HepG2 (cell line): ENCODE measurements around the gene MRPL18. TPM values are rescaled to one million over a fixed set of nuclear protein-coding genes. Genes with fewer than 3 reads are reported as not detected.

ENCODE experiments used
- ARID2 ChIP-seq: sonication (generic); formaldehyde crosslinking; IDR thresholded peaks from 2 replicates; pipeline ENCODE4 v1.8.1; 2022; ENCODE audit warnings: mild to moderate bottlenecking, missing genetic modification reagents, borderline replicate concordance
- ASH2L ChIP-seq: fragments of 300-600, 200-600 bp; sonication (generic); IDR thresholded peaks from 2 replicates; pipeline ENCODE4 v1.7.0; 2017; ENCODE audit warnings: low read depth, mild to moderate bottlenecking, moderate library complexity, mixed read lengths, low read length; ENCODE audit not compliant: insufficient read length
- FOXJ3 ChIP-seq: sonication (generic); formaldehyde crosslinking; IDR thresholded peaks from 2 replicates; pipeline ENCODE4 v1.4.0; 2020; ENCODE audit warnings: missing genetic modification reagents, mild to moderate bottlenecking, borderline replicate concordance
- FOXP1 ChIP-seq, 2 experiments: fragments of 450-650 bp in 1 of 2; IDR thresholded peaks; 2 replicates each; pipeline ENCODE4 v1.6.1; 2017 to 2018; ENCODE audit warnings: antibody characterized with exemption in 1 of 2
- HDAC2 ChIP-seq: sonication (generic); formaldehyde crosslinking; IDR thresholded peaks from 2 replicates; pipeline ENCODE4 v1.4.0; 2020; ENCODE audit warnings: missing genetic modification reagents
- MEIS2 ChIP-seq: sonication (generic); formaldehyde crosslinking; IDR thresholded peaks from 2 replicates; pipeline ENCODE4 v1.9.0; 2021; ENCODE audit warnings: mild to moderate bottlenecking, missing genetic modification reagents
- RFXAP ChIP-seq: sonication (generic); formaldehyde crosslinking; IDR thresholded peaks from 2 replicates; pipeline ENCODE4 v1.4.0; 2020; ENCODE audit warnings: missing genetic modification reagents, borderline replicate concordance
- SATB2 ChIP-seq: sonication (generic); formaldehyde crosslinking; IDR thresholded peaks from 2 replicates; pipeline ENCODE4 v1.5.0; 2020; ENCODE audit warnings: missing genetic modification reagents
- SP1 ChIP-seq, 2 experiments: fragments of 450-650 bp in 1 of 2; sonication (generic) in 1 of 2; formaldehyde crosslinking in 1 of 2; IDR thresholded peaks; 2 replicates each; pipeline versions ENCODE4 v1.4.0 to v1.6.1; 2016 to 2020; ENCODE audit warnings: missing genetic modification reagents in 1 of 2
- TBP ChIP-seq: sonication (generic); formaldehyde crosslinking; IDR thresholded peaks from 2 replicates; pipeline ENCODE4 v1.5.0; 2020; ENCODE audit warnings: missing genetic modification reagents
- THYN1 ChIP-seq: sonication (generic); formaldehyde crosslinking; IDR thresholded peaks from 2 replicates; pipeline ENCODE4 v1.8.1; 2023; ENCODE audit warnings: low read depth, mild to moderate bottlenecking, moderate library complexity, missing genetic modification reagents, borderline replicate concordance
- WIZ ChIP-seq: sonication (generic); formaldehyde crosslinking; IDR thresholded peaks from 2 replicates; pipeline ENCODE4 v1.5.1; 2020; ENCODE audit warnings: mild to moderate bottlenecking, missing genetic modification reagents
- ZNF282 ChIP-seq: fragments of 450-650 bp; IDR thresholded peaks from 2 replicates; pipeline ENCODE4 v1.6.1; 2018; ENCODE audit not compliant: partially characterized antibody
- ZNF292 ChIP-seq: sonication (generic); formaldehyde crosslinking; IDR thresholded peaks from 2 replicates; pipeline ENCODE4 v1.8.1; 2022; ENCODE audit warnings: mild to moderate bottlenecking, low read depth, missing genetic modification reagents, borderline replicate concordance
- ZNF563 ChIP-seq: sonication (generic); formaldehyde crosslinking; IDR thresholded peaks from 2 replicates; pipeline ENCODE4 v1.8.0; 2022; ENCODE audit warnings: mild to moderate bottlenecking, moderate library complexity, missing genetic modification reagents
- ZNF616 ChIP-seq: sonication (generic); formaldehyde crosslinking; IDR thresholded peaks from 2 replicates; pipeline ENCODE4 v1.5.0; 2020; ENCODE audit warnings: low read depth, mild to moderate bottlenecking, missing genetic modification reagents
- ZNF816 ChIP-seq: sonication (generic); formaldehyde crosslinking; IDR thresholded peaks from 2 replicates; pipeline ENCODE4 v1.8.0; 2022; ENCODE audit warnings: missing genetic modification reagents, mild to moderate bottlenecking, borderline replicate concordance
- ZNF879 ChIP-seq: sonication (generic); formaldehyde crosslinking; IDR thresholded peaks from 2 replicates; pipeline ENCODE4 v1.8.1; 2023; ENCODE audit warnings: missing genetic modification reagents
- ZZZ3 ChIP-seq: sonication (generic); formaldehyde crosslinking; IDR thresholded peaks from 2 replicates; pipeline ENCODE4 v1.4.0; 2020; ENCODE audit warnings: missing genetic modification reagents, mild to moderate bottlenecking, borderline replicate concordance
- polyA plus RNA-seq, 8 experiments: library from polyadenylated mRNA; depleted of rRNA in 3 of 8; stranded (reverse) in 7 of 8; unstranded in 1 of 8; fragments of >200 nt; fragmentation: Illumina TruSeq in 4 of 8; extraction: Trizol in 4 of 8; gene quantifications; 2 replicates each; pipeline versions ENCODE4 v1.2.1 to v1.2.3, GENCODE V29; 2011 to 2016; ENCODE audit warnings: low read depth in 4 of 8, missing spikeins in 1 of 8, mixed read lengths in 1 of 8; ENCODE audit not compliant: insufficient read depth in 1 of 8
- total RNA-seq, 5 experiments: library from RNA; depleted of rRNA; stranded (reverse); fragments of >200 nt; fragmentation: Illumina TruSeq; extraction: Trizol; gene quantifications; 2 replicates each; pipeline ENCODE4 v1.2.3, GENCODE V29; 2016; ENCODE audit warnings: low read depth in 1 of 5
- TF ChIP-seq, protein P1 (sequence below): sonication (generic); formaldehyde crosslinking; conservative IDR thresholded peaks from 2 replicates; pipeline ENCODE4 v1.8.0; 2022; ENCODE audit warnings: low read depth, missing genetic modification reagents
- TF ChIP-seq, protein P2 (sequence below): sonication (generic); formaldehyde crosslinking; IDR thresholded peaks from 2 replicates; pipeline ENCODE4 v1.5.0; 2020; ENCODE audit warnings: missing genetic modification reagents, mild to moderate bottlenecking, borderline replicate concordance
- TF ChIP-seq, protein P3 (sequence below): sonication (generic); formaldehyde crosslinking; IDR thresholded peaks from 2 replicates; pipeline ENCODE4 v1.8.0; 2022; ENCODE audit warnings: mild to moderate bottlenecking, missing genetic modification reagents; ENCODE audit not compliant: insufficient replicate concordance
- TF ChIP-seq, protein P4 (sequence below): IDR thresholded peaks from 2 replicates; pipeline ENCODE4 v1.6.1; 2016
- TF ChIP-seq, protein P5 (sequence below): sonication (generic); formaldehyde crosslinking; IDR thresholded peaks from 2 replicates; pipeline ENCODE4 v1.4.0; 2020; ENCODE audit warnings: missing genetic modification reagents; ENCODE audit errors: not compliant biosample characterization

Gene MRPL18
- total and polyA plus RNA-seq, 2 of the 13 experiments (the other 11 are each of a cell fraction or from before 2014, with no cell fraction given): 85.6 to 176 TPM

DNA sequence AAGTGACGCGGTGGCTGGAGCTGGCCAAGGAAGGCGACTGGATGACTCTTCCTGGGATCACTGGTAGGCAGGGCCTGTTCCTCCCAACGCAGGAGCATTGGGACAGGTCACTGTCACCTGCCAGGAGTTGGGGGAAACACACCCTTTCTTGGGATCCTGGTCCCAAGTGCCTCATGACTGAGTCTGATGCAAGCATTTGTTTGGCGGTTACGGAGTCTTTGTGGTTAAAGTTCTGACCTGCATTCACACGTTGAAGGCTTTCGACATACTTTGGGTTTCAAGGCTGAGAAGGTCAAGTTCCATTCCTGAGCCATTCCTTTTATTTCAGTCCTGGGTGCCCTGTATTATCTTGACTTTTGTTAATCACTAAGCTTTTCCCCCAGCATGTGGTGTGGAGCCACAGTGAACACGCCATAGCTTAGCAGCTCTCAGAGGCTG is 15.8 kb downstream of the MRPL18 start (continued):
- TF ChIP-seq, protein P1, sequence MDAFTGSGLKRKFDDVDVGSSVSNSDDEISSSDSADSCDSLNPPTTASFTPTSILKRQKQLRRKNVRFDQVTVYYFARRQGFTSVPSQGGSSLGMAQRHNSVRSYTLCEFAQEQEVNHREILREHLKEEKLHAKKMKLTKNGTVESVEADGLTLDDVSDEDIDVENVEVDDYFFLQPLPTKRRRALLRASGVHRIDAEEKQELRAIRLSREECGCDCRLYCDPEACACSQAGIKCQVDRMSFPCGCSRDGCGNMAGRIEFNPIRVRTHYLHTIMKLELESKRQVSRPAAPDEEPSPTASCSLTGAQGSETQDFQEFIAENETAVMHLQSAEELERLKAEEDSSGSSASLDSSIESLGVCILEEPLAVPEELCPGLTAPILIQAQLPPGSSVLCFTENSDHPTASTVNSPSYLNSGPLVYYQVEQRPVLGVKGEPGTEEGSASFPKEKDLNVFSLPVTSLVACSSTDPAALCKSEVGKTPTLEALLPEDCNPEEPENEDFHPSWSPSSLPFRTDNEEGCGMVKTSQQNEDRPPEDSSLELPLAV (CRISPR knock-in tag): no peak
- TF ChIP-seq ZNF616 (no peak), FOXP1 (IDR thresholded peaks at IDR 0.05) (no peak), FOXP1 (CRISPR knock-in tag; IDR thresholded peaks at IDR 0.05) (no peak), ARID2 (CRISPR knock-in tag) (no peak), RFXAP (no peak), MEIS2 (no peak), FOXJ3 (CRISPR knock-in tag) (no peak), SATB2 (no peak), TBP (CRISPR knock-in tag) (no peak), ASH2L (no peak), ZNF816 (CRISPR knock-in tag) (no peak), ZNF563 (no peak), SP1 (IDR thresholded peaks at IDR 0.05) (no peak), SP1 (CRISPR knock-in tag; IDR thresholded peaks at IDR 0.05) (no peak), ZZZ3 (CRISPR knock-in tag) (no peak), HDAC2 (no peak), WIZ (CRISPR knock-in tag) (no peak), THYN1 (CRISPR knock-in tag) (no peak), ZNF282 (no peak), ZNF879 (no peak), ZNF292 (CRISPR knock-in tag) (no peak)
- TF ChIP-seq, protein P2, sequence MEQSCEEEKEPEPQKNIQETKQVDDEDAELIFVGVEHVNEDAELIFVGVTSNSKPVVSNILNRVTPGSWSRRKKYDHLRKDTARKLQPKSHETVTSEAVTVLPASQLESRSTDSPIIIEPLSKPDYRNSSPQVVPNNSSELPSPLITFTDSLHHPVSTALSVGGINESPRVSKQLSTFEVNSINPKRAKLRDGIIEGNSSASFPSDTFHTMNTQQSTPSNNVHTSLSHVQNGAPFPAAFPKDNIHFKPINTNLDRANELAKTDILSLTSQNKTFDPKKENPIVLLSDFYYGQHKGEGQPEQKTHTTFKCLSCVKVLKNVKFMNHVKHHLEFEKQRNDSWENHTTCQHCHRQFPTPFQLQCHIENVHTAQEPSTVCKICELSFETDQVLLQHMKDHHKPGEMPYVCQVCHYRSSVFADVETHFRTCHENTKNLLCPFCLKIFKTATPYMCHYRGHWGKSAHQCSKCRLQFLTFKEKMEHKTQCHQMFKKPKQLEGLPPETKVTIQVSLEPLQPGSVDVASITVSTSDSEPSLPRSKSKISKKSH (CRISPR knock-in tag): no peak
- TF ChIP-seq, protein P3, sequence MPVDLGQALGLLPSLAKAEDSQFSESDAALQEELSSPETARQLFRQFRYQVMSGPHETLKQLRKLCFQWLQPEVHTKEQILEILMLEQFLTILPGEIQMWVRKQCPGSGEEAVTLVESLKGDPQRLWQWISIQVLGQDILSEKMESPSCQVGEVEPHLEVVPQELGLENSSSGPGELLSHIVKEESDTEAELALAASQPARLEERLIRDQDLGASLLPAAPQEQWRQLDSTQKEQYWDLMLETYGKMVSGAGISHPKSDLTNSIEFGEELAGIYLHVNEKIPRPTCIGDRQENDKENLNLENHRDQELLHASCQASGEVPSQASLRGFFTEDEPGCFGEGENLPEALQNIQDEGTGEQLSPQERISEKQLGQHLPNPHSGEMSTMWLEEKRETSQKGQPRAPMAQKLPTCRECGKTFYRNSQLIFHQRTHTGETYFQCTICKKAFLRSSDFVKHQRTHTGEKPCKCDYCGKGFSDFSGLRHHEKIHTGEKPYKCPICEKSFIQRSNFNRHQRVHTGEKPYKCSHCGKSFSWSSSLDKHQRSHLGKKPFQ (CRISPR knock-in tag): no peak
- TF ChIP-seq, protein P4, sequence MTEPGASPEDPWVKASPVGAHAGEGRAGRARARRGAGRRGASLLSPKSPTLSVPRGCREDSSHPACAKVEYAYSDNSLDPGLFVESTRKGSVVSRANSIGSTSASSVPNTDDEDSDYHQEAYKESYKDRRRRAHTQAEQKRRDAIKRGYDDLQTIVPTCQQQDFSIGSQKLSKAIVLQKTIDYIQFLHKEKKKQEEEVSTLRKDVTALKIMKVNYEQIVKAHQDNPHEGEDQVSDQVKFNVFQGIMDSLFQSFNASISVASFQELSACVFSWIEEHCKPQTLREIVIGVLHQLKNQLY: no peak
- TF ChIP-seq, protein P5, sequence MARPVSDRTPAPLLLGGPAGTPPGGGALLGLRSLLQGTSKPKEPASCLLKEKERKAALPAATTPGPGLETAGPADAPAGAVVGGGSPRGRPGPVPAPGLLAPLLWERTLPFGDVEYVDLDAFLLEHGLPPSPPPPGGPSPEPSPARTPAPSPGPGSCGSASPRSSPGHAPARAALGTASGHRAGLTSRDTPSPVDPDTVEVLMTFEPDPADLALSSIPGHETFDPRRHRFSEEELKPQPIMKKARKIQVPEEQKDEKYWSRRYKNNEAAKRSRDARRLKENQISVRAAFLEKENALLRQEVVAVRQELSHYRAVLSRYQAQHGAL (CRISPR knock-in tag): no peak
